HEK293 (cell line): ENCODE measurements around the gene GRID2.

Experiments
- CTCF ChIA-PET: fragments of 350-600 bp; formaldehyde crosslinking; extraction: SDS; loops from one replicate; lab custom pipeline; 2021; ENCODE audit warnings: antibody characterized with exemption; lab: Yijun Ruan, JAX
- POLR2A ChIA-PET: fragments of 300-600 bp; formaldehyde crosslinking; extraction: SDS; loops from one replicate; lab custom pipeline; 2020; ENCODE audit warnings: antibody characterized with exemption, inconsistent platforms; lab: Yijun Ruan, JAX
- H3K27ac ChIP-seq: fragments of 200-500 bp; sonication (Bioruptor generic); 2 replicates; pipeline ENCODE4 v1.5.1; 2014; ENCODE audit warnings: low read depth, low read length, control low read depth, inconsistent platforms; ENCODE audit errors: extremely low read depth
- H3K36me3 ChIP-seq, 2 experiments: fragments of 200-500 bp in 1 of 2; sonication (Bioruptor generic) in 1 of 2; 1 replicate in 1 of 2; 2 replicates in 1 of 2; pipeline ENCODE4 v1.5.1; 2014 to 2017; ENCODE audit warnings: inconsistent platforms in 2 of 2, low read length in 2 of 2; ENCODE audit not compliant: control insufficient read depth in 2 of 2, insufficient read depth in 1 of 2
- H3K4me1 ChIP-seq: fragments of 200-500 bp; sonication (Bioruptor generic); 2 replicates; pipeline ENCODE4 v1.5.1; 2014; ENCODE audit warnings: mild to moderate bottlenecking, low read length, inconsistent platforms; ENCODE audit not compliant: control insufficient read depth, insufficient read depth
- H3K4me3 ChIP-seq: 2 replicates; pipeline ENCODE4 v1.5.1; 2011; ENCODE audit warnings: low read depth, mild to moderate bottlenecking, control low read depth, low read length, moderate library complexity
- H3K9me3 ChIP-seq: fragments of 200-500 bp; sonication (Bioruptor generic); 2 replicates; pipeline ENCODE4 v1.5.1; 2014; ENCODE audit warnings: low read depth, low read length, inconsistent platforms; ENCODE audit not compliant: control insufficient read depth, insufficient read depth
- BCL6B ChIP-seq: fragments of 450-650 bp; formaldehyde crosslinking; IDR thresholded peaks from 2 replicates; pipeline ENCODE4 v1.5.1; 2017; ENCODE audit warnings: missing biosample characterization, missing genetic modification characterization
- HOXC10 ChIP-seq: sonication (generic); formaldehyde crosslinking; IDR thresholded peaks from 2 replicates; pipeline ENCODE4 v1.8.1; 2023; ENCODE audit warnings: mild to moderate bottlenecking, missing genetic modification reagents
- HOXD13 ChIP-seq: sonication (generic); formaldehyde crosslinking; IDR thresholded peaks from 2 replicates; pipeline ENCODE4 v1.8.0; 2022; ENCODE audit warnings: missing genetic modification reagents, borderline replicate concordance
- OVOL3 ChIP-seq: fragments of 450-650 bp; formaldehyde crosslinking; IDR thresholded peaks from 2 replicates; pipeline ENCODE4 v1.5.1; 2016; ENCODE audit warnings: missing biosample characterization, missing genetic modification characterization
- SCRT1 ChIP-seq: fragments of 450-650 bp; formaldehyde crosslinking; IDR thresholded peaks from 2 replicates; pipeline ENCODE4 v1.5.1; 2016; ENCODE audit warnings: missing biosample characterization, missing genetic modification characterization, borderline replicate concordance
- SP2 ChIP-seq: fragments of 450-650 bp; formaldehyde crosslinking; IDR thresholded peaks from 2 replicates; pipeline ENCODE4 v1.5.1; 2016; ENCODE audit warnings: missing biosample characterization, missing genetic modification characterization
- WT1 ChIP-seq: fragments of 450-650 bp; formaldehyde crosslinking; IDR thresholded peaks from 2 replicates; pipeline ENCODE4 v1.5.1; 2016; ENCODE audit warnings: missing biosample characterization, missing genetic modification characterization
- ZBTB11 ChIP-seq: fragments of 450-650 bp; formaldehyde crosslinking; conservative IDR thresholded peaks from 2 replicates; pipeline ENCODE4 v1.5.1; 2016; ENCODE audit warnings: low read depth, missing biosample characterization, missing genetic modification characterization
- ZNF133 ChIP-seq: fragments of 450-650 bp; formaldehyde crosslinking; IDR thresholded peaks from 2 replicates; pipeline ENCODE4 v1.5.1; 2016; ENCODE audit warnings: missing biosample characterization, missing genetic modification characterization
- ZNF140 ChIP-seq: fragments of 450-650 bp; formaldehyde crosslinking; IDR thresholded peaks from 2 replicates; pipeline ENCODE4 v1.5.1; 2016; ENCODE audit warnings: missing biosample characterization, missing genetic modification characterization
- ZNF2 ChIP-seq: fragments of 450-650 bp; formaldehyde crosslinking; IDR thresholded peaks from 2 replicates; pipeline ENCODE4 v1.5.1; 2016; ENCODE audit warnings: missing biosample characterization, missing genetic modification characterization
- ZNF248 ChIP-seq: fragments of 450-650 bp; formaldehyde crosslinking; IDR thresholded peaks from 2 replicates; pipeline ENCODE4 v1.5.1; 2017; ENCODE audit warnings: missing biosample characterization, missing genetic modification characterization
- ZNF266 ChIP-seq: fragments of 450-650 bp; formaldehyde crosslinking; IDR thresholded peaks from 2 replicates; pipeline ENCODE4 v1.5.1; 2016; ENCODE audit warnings: missing biosample characterization, missing genetic modification characterization, low read depth
- ZNF274 ChIP-seq, 2 experiments: fragments of 200-500 bp in 1 of 2; fragments of 450-650 bp in 1 of 2; sonication (Bioruptor generic) in 1 of 2; formaldehyde crosslinking in 1 of 2; IDR thresholded peaks; 2 replicates each; pipeline versions ENCODE4 v1.5.1 to v1.6.1; 2014 to 2016; ENCODE audit warnings: borderline replicate concordance in 1 of 2, inconsistent platforms in 1 of 2, low read length in 1 of 2, missing biosample characterization in 1 of 2, missing genetic modification characterization in 1 of 2
- ZNF629 ChIP-seq: fragments of 450-650 bp; formaldehyde crosslinking; IDR thresholded peaks from 2 replicates; pipeline ENCODE4 v1.5.1; 2017; ENCODE audit warnings: missing biosample characterization, missing genetic modification characterization
- ZNF660 ChIP-seq: fragments of 450-650 bp; IDR thresholded peaks from 2 replicates; pipeline ENCODE4 v1.5.1; 2018; ENCODE audit warnings: missing biosample characterization, mild to moderate bottlenecking, missing genetic modification characterization
- ZSCAN23 ChIP-seq: fragments of 450-650 bp; formaldehyde crosslinking; IDR thresholded peaks from 2 replicates; pipeline ENCODE4 v1.5.1; 2016; ENCODE audit warnings: missing biosample characterization, missing genetic modification characterization
- ZSCAN30 ChIP-seq: fragments of 450-650 bp; IDR thresholded peaks from 2 replicates; pipeline ENCODE4 v1.5.1; 2018; ENCODE audit warnings: missing biosample characterization, mild to moderate bottlenecking, missing genetic modification characterization, moderate library complexity

GRID2 gene

GRCh38 chr4:92996533-92996932 is 692.8 kb downstream of the GRID2 start:
- Histone ChIP-seq H3K36me3 (no peaks in the 10 kb centered on the region), H3K4me3 (no peak overlapping the region), H3K4me1 (0 out of 2 replicates have a peak, but pooled peaks cover 4% of the 10 kb centered on the region), H3K9me3 (no peaks in the 10 kb centered on the region), H3K27ac (no peak overlapping the region)
- CTCF ChIA-PET: no interaction called here
- POLR2A ChIA-PET: no interaction called here
- TF ChIP-seq HOXD13 (no peak), WT1 (tag by site-specific recombination) (no peak), BCL6B (tag by site-specific recombination) (no peak), ZBTB11 (tag by site-specific recombination) (no peak), ZNF266 (tag by site-specific recombination) (no peak), ZNF133 (tag by site-specific recombination) (no peak), HOXC10 (no peak), OVOL3 (tag by site-specific recombination) (no peak), ZNF660 (tag by site-specific recombination) (no peak)

DNA sequence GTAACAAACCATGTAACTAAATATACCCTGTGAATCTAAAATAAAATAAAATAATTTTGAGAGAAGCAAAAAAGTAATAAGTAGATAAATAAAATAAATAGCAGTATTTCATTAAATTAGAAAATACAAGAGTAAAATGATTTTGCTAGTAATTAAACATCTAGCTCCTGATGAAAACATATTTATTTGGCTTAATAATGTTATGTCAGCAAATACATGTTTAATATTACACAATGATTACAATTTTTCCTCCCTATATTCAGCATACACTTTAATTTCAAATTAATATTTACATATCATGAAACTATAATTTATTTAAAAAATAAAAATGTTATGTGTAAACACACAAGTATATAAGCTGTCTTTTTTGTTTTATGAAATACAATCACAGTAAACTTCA is 697.1 kb downstream of the GRID2 start:
- Histone ChIP-seq H3K27ac (no peak overlapping the region), H3K9me3 (no peaks in the 10 kb centered on the region), H3K4me3 (no peak overlapping the region), H3K36me3 (no peaks in the 10 kb centered on the region), H3K4me1 (no peaks in the 10 kb centered on the region)
- no peak for TF ChIP-seq SCRT1 (tag by site-specific recombination)
- no peak for TF ChIP-seq ZSCAN23
- no peak for TF ChIP-seq ZNF629 (tag by site-specific recombination)
- no peak for TF ChIP-seq ZNF140 (tag by site-specific recombination)
- TF ChIP-seq HOXD13: no peak
- no peak for TF ChIP-seq ZNF248 (tag by site-specific recombination)
- CTCF ChIA-PET: no interaction called here
- POLR2A ChIA-PET: no interaction called here

- Histone ChIP-seq H3K36me3 (no peaks in the 10 kb centered on the region), H3K27ac (no peak overlapping the region), H3K4me3 (no peak overlapping the region), H3K9me3 (no peaks in the 10 kb centered on the region), H3K4me1 (no peaks in the 10 kb centered on the region)
- POLR2A ChIA-PET: no interaction called here
- TF ChIP-seq SCRT1 (tag by site-specific recombination) (no peak), ZNF2 (tag by site-specific recombination) (no peak)
- CTCF ChIA-PET: no interaction called here
Measured at GRCh38 chr4:93002240-93002639, 698.5 kb downstream of the GRID2 start.

DNA sequence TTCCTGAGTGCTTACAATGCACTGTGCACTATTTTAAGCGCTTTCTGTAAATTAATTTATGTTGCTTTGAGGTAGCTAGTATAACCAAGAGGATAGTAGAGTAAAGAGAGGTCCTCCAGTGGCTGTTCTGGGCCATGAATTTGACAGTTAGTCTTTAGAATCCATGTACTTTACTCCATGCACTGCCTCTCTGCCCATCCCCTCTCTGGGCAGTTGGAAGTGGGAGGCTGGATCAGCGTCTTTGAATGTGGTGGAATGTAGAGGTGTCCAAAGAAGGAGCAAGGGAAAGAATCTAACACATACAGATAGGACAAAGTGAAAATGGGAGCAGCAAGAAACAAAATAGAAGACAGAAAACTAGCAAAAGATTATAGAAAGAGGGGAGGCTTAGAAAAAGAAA is 712.6 kb downstream of the GRID2 start:
- Histone ChIP-seq H3K9me3 (no peaks in the 10 kb centered on the region), H3K27ac (no peak overlapping the region), H3K4me1 (no peaks in the 10 kb centered on the region), H3K36me3 (no peaks in the 10 kb centered on the region), H3K4me3 (no peak overlapping the region)
- TF ChIP-seq ZSCAN30 (no peak), ZNF274 (IDR thresholded peaks at IDR 0.05; ENCODE audit: low read length) (no peak), ZNF274 (tag by site-specific recombination; IDR thresholded peaks at IDR 0.05; ENCODE audit: borderline replicate concordance) (no peak), ZNF140 (tag by site-specific recombination) (no peak), SP2 (tag by site-specific recombination) (no peak)
- POLR2A ChIA-PET: no interaction called here
- CTCF ChIA-PET: no interaction called here
